OCI-M1 (cell line): ENCODE measurements around the gene ALOX5AP.
"Not testable (repeated sequence)": the region's sequence is repeated elsewhere in the genome, so short reads cannot be mapped to it uniquely, and the experiment has no call there.

Experiments
- DNase-seq: peaks from one replicate; lab custom pipeline; 2025; lab: John Stamatoyannopoulos, UW

ALOX5AP gene

DNA sequence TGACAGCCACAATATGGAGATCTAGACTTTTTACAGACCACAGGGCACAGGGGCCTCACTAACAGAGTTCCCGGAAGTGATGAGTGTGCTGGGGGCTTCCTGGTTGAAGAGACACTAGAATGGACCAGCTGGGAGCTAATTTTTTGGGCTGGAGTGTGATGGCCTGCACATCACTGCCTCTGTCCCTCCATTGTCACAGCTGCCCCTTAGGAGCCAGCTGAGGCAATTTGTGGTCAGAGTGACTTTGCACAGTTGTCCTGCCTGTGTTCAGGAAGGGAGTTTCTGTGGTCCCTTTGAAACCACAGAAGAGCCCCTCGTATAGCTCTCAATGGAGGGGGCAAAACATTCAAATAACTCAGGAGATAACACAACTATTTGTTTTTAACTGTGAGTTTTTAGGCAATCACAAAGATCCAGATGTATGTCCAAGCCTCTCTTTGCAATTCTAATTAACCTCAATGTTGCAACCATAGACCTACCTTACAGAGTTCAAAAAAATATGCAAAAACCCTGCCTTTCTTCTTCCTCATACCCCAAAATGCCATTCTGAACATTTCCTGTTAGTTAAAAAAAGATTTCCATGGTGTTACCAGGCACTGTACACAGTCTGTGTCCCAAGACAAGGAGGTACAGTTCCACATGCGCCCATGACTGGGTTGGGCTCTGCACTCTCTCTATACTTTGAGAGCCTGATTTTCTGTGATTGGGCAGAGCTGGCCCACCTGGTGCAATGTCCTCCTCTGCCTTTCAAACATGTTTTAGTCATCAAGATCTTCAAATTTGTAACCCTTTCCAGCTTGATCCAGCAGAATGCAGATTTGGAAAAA, 2.4 kb downstream of the ALOX5AP start:
- DNase-seq: peak; percentile 62

- DNase-seq: no peak
Measured at GRCh38 chr13:30738526-30739236, 3.3 kb downstream of the ALOX5AP start.

DNA sequence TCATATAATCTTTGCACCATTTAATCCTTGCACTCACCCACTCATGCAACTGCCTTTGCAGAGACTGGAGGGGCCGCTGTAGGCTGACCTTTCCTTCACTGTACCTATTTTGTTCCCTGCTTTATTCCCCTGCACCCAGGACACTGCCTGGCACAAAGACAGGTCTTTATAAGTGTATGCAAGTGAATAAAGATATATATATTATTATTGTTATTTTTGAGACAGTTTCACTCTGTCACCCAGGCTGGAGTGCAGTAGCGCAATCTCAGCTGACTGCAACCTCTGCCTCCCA, 3.8 kb downstream of the ALOX5AP start:
- no peak for DNase-seq

GRCh38 chr13:30739761-30740642, 4.7 kb downstream of the ALOX5AP start:
- DNase-seq: peak; percentile 68

DNA sequence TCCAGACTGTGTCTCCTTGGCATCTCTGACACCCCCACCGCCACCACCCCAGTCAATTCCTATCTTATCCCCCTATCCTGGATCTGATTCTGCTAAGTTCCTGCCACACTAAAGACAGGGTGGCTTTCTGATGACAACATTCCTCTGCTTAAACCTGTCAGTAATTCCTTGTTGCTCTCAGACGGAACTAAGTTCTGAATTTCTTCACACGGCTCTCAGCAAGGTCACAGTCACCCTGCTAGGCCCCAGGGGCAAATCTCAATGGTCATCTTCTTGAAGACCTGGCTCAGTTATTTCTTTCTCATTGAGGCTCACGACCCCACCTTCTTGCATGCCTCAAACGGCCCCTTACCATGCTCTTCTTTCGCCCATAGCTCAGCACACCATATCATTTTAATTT, 7.6 kb downstream of the ALOX5AP start:
- no peak for DNase-seq

DNA sequence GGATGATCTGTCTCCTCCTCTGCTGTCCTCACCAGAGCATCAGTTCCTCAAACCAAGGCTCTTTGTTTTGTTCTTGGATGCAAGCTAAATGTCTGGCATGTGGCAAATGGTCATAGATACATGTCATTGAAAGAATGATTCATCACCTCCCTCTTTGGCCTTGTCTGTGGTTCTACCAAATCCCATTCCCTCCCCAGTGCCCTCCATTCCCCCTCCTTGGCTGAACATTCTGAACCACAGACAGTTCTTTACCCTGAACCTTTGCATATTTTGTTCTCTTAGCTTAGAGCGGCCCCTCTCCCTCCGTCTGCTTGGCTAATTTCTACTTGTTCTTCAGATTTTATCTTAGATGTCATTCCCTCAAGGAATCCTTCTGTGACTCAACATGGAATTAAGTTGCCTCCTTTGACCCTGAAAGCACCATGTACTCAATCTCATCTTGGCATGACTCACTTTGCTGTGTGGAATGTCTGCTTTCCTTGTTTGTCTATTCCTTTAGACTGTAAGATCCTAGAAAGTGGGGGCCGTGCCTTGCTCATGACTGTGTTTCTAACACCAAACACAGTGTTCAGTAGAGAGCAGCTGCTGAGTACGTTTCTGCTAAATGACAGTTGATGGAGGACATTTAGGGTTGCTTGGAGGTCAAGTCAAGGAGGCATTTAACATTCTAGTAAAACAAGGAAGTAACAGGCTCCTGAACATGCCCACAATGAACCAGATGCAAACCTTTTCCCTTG, 8.1 kb downstream of the ALOX5AP start:
- DNase-seq: no peak

DNA sequence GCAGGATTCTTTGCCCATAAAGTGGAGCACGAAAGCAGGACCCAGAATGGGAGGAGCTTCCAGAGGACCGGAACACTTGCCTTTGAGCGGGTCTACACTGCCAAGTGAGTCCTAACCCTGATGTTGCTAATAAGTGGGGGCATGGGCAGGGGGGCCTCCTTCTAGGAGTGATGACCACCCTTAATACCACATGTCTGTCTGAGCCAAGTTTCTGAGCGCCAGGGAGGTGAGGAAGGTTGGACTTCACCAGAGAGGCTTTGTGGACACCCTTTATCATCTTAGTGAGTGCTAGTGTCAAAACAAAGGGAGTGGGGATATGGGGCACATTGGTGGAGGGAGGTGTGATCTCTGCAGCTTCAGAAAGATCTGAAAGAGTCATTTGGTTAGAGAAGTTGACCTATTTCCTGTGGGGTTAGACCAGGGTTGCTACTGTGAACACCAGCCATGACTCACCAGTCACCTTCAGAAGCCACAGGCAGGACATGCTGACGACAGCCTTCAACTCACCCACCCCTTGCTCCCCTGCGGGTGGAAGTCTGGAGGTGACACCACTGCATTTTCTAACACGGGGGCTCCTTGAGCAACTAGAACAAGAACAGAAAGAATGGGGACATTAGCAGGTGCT, 8.8 kb downstream of the ALOX5AP start:
- DNase-seq: peak; percentile 1

- no peak for DNase-seq
Measured at GRCh38 chr13:30744681-30745077, 9.3 kb downstream of the ALOX5AP start.

GRCh38 chr13:30745906-30746686, 10.8 kb downstream of the ALOX5AP start:
- DNase-seq: peak; percentile 26

DNA sequence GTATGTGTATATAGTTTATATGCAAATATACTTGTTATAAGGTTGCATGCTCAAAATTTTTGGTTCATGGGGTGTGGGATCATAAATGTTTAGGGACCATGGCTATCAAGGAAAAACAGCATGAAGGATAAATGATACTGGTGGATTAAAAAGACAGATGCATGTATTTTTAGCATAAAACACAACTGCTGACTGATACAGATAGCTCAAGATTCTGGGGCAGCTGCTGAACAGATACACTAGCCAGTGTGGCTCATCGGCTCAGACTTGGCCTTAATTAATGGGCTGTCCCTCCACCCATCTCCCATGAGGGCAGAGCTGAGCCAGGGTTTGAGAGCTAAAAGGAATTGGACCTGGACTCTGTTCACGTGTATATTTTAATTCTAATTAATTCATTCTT, 11.4 kb downstream of the ALOX5AP start:
- no peak for DNase-seq

DNA sequence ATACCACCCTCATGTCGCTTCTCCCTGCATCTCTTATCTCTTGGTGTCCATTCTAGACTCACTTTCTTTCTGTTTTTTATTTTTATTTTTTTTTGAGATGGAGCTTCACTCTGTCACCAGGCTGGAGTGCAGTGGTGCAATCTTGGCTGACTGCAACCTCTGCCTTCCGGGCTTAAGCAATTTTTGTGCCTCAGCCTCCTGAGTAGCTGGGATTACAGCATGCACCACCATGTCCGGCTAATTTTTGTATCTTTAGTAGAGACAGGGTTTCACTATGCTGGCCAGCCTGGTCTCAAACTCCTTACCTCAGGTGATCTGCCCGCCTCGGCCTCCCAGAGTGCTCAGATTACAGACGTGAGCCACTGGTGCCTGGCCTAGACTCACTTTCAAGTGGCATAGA, 12.5 kb downstream of the ALOX5AP start:
- not testable (repeated sequence) for DNase-seq

- no peak for DNase-seq
Measured at GRCh38 chr13:30748717-30749116, 13.4 kb downstream of the ALOX5AP start.

- no peak for DNase-seq
Measured at GRCh38 chr13:30750036-30750435, 14.7 kb downstream of the ALOX5AP start.

DNA sequence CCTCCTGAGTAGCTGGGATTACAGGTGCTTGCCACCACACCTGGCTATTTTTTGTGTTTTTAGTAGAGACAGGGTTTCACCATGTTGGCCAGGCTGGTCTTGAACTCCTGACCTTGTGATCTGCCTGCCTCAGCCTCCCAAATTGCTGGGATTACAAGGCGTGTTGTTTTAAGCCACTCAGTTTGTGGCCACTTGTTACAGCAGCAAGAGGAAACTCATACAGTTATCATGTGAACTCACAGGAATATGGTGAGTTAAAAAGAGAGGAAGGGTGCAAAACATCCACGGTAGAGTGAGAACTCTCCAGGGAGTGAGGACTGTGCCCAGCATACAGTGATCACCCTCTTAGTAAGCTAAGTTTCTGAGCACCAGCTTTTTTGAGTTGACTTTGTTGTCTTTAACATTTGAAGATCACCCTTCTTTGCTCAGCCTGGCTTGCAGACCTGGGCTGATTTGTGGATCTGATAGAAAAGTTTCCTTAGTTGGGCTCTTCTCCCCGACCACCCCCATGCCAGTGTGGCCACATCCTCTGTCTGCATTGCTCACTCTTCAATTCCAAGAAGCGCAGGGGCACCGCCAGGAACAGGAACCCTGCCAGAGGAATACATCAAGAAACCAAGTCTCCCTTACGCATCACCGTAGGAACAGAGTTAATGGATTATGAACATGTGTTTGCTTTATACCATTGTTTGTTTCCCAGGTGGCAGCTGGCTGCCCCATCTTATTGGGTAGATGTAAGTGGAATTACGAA, 16.0 kb downstream of the ALOX5AP start:
- DNase-seq: no peak

DNA sequence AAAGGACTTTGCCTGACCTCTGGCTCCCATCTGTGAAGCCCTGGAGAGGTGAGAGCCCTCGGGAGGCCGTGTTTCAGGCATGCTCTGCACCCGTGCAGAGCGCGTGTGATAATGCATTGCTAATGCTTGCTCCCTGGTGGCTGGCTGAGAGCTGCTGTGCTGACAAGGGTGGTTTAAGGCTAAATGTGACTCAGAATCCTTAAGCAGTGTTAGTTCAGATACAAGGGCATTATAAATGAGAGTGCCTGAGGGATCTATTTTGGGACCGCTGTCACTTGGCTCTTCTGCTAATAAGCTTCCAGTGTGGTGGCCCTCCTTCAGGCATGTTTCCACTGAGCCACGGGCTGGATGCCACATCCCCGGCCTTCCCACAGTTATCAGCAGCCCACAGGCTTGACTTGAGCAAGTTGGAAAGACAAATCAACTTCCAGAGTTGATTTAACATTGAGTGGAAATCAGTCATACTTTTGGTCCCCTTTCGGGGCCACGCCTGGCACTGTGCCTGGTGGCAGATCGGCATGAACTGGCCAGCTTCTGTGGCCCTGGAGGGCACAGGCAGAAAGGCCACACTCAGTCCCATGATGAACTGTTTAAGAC, 17.0 kb downstream of the ALOX5AP start:
- no peak for DNase-seq

- DNase-seq: no peak
Measured at GRCh38 chr13:30753030-30753616, 17.8 kb downstream of the ALOX5AP start.

DNA sequence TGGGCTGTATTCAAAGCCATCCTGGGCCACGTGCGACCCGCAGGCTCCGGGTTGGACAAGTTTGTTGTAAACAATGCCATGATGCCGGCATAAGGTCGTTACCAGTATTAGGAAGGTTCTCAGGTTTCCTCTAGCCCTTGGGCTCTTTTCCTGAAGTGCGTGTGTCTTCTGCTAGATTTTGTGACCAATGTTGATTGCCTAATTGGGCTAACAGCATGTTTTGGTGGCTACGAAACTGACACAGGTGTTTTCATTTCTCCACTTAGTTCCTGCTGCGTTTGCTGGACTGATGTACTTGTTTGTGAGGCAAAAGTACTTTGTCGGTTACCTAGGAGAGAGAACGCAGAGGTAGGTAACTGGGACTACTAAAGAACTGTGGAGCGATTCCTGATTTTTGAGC, 20.3 kb downstream of the ALOX5AP start:
- DNase-seq: no peak

GRCh38 chr13:30757026-30757742, 21.8 kb downstream of the ALOX5AP start:
- no peak for DNase-seq

- no peak for DNase-seq
Measured at GRCh38 chr13:30759748-30760147, 24.4 kb downstream of the ALOX5AP start.
